ENCODE measurements around the gene OR4E2.

OR4E2 gene

DNA sequence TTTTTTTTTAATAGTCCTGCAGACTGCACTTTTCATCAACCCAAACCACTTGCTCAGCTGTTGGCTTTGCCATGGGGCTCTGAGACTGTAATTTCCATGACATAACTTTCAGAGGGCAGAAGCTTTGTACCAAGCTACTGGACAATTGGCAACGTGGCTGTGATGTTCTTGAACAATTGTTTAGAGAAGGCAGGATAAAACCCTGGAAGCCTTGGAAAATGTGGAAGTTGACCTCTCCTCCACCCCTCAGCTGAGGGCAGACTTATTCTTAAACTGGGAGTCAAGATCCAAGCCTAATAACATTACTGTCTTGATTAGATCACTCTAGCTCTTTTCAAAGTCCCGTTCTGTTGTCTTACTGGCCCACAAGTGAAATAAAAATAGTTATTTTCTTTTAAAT, 17.7 kb downstream of the OR4E2 start:
- TF ChIP-seq GATA3 (IDR thresholded peaks at IDR 0.05; ENCODE audit: low read depth, low read length) = no peak
- no peak for TF ChIP-seq GATA2 (IDR thresholded peaks at IDR 0.05; ENCODE audit: low read depth, low read length)

DNA sequence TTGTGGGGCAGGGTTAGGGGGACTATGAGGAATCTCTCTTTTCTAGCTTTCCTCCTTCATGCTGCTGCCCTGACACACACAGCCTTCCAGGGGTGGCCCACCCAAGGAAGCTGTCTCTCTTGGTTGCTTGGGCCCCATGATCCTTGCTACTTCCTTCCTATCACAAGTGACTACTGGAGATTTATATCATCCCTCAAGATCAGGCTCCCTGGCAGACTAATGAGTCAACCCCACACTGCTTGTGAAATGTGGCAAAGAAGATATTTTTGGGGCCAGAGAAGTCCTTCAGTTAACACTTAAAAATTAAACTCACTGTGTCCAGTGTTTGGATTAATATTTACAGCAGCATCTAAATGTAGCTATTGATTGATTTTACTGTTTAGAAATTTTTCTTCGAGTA, 18.5 kb downstream of the OR4E2 start:
- TF ChIP-seq GATA3 (IDR thresholded peaks at IDR 0.05; ENCODE audit: low read depth, low read length) (no peak), GATA2 (IDR thresholded peaks at IDR 0.05; ENCODE audit: low read depth, low read length) (no peak)

DNA sequence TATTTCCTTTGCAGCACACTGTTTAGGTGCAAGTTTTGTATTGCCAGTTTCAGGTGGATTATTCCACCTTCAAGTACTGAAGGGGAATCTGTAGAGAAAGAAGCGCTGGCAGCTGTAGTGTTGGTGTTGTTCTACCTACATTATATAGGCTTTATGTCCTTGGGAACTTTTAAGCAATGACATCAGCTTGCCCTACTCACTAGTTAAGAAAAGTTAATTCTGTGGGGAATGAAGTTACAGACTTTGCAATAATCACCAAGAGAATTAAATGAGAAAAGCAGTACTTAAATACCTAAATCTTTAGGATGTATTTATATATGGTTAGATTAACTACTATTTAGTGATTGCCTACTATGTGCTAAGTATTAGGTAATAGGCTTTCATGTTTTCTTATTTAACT, 20.1 kb downstream of the OR4E2 start, which contains the start of gene OR4E1:
Gene OR4E1, minus strand, starts transcription at position 101 of the 400 bp plus-strand sequence. CDS start 2,883 bp downstream, outside the sequence.
- no peak for TF ChIP-seq GATA3 (IDR thresholded peaks at IDR 0.05; ENCODE audit: low read depth, low read length)
- TF ChIP-seq GATA2 (IDR thresholded peaks at IDR 0.05; ENCODE audit: low read depth, low read length) = no peak

DNA sequence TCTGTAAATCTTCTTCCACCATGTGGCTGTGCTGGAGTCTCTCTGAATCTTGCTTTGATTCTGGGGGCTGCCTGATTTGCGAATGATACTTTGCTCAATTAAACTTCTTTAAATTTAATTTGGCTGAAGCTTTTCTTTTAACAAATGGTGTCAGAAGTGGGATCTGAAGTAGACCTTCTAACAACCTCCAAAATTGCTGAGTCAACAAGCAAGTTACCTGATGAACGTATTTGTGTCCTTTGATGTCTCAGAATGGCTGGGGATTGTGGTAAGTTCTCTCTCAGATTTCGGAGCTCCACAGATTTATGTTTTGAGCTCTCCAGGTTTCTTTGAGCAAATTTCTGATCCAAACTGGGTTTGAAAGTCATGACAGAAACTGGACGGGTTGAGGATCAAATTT, 21.9 kb downstream of the OR4E2 start:
- TF ChIP-seq GATA3 (IDR thresholded peaks at IDR 0.05; ENCODE audit: low read depth, low read length) (no peak), GATA2 (IDR thresholded peaks at IDR 0.05; ENCODE audit: low read depth, low read length) (no peak)

DNA sequence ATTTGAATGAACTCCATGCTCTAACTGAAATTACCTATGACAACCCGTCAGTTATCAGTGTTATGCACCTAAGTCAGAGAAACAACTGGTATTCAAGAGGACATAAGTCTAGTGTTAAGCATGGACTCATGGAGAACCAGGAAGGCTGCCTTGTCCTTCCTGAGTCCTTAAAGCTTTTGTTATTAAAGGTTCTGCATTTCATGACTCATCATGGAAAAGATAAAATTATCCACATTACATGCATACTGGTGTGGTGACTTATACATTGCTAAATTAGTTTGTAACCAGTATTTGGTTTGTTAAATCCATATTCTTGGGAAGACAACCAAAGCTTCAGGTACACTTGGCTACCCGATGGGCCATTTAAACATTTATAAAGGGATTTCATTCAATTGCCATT, 26.4 kb downstream of the OR4E2 start:
- TF ChIP-seq GATA3 (IDR thresholded peaks at IDR 0.05; ENCODE audit: low read depth, low read length) = no peak
- TF ChIP-seq GATA2 (IDR thresholded peaks at IDR 0.05; ENCODE audit: low read depth, low read length) = no peak

DNA sequence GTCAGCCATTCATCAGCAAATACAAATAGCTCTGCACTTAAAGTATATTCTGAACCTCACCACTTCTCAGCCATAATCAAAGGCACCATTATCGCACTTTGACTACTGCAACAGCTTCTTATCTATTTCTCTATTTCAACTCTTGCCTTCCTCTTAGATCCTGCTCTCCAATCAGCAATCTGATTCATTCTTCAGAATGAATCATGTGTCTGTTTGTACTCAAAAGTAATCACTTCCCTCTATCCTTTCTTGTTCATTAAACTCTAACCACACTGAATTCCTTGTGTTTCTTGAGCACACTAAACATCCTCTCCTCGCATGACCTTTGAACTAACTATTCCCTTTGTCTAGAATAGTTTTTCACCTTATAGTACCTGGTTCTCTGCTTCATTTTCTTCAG, 32.8 kb downstream of the OR4E2 start:
- TF ChIP-seq GATA2 (IDR thresholded peaks at IDR 0.05; ENCODE audit: low read depth, low read length) (no peak), GATA3 (IDR thresholded peaks at IDR 0.05; ENCODE audit: low read depth, low read length) (no peak)

DNA sequence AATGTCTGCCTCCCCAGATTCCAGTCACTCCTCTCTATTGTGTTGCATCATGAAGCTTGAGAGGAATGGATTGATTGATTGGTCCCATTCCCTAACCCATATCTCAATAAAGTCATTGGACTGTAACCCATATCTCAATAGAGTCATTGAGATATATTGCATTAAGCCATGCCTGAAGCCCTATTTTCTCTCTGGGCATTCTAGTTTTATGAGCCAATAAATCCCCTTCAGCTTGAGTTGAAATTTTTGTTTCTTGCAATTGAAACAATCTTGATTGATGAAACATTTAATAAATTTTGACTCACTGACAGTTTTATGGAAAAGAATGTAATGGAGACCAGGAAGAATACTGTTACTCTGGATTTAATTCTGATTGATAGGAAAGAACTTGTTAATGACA, 40.8 kb downstream of the OR4E2 start:
- TF ChIP-seq GATA3 (IDR thresholded peaks at IDR 0.05; ENCODE audit: low read depth, low read length) = no peak
- no peak for TF ChIP-seq GATA2 (IDR thresholded peaks at IDR 0.05; ENCODE audit: low read depth, low read length)

DNA sequence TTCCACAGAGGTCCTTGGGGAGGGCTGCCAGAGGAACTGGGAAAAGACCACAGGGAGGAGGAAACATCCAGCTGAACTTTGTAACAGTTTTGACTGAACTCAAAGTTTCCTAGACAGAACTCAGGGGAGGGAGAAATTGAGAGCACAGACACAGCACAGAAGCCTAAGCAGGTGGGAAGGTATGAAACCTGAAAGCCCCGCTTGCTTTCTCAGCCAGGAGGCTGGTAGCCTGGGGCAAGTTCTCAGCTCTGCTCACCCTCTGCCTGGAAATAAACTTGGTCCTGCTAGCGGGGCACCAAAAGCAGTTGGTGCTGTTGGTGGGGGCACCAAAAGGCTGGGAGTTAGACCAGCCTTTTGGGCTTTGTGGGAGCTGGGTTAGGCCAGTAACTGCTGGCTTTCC, 45.9 kb downstream of the OR4E2 start:
- TF ChIP-seq GATA3 (IDR thresholded peaks at IDR 0.05; ENCODE audit: low read depth, low read length) (no peak), GATA2 (IDR thresholded peaks at IDR 0.05; ENCODE audit: low read depth, low read length) (no peak)

DNA sequence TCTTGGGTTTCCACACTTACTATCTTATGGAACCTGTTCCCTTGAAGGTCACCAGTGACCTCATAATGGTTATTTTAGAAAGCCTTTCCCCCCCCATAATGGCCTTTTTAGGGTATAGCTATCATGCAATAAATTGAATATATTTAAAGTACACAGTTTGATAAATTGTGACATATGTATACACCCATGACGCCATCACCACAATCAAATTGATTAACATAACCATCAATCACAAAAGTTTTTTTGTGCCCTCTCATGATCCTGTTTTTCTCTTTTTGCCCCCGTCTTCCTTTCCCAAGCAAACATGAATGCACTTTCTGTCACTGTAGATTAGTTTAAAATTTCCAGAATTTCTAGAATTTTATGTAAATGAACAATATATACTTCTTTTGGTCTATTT, 48.7 kb downstream of the OR4E2 start:
- no peak for TF ChIP-seq GATA2 (IDR thresholded peaks at IDR 0.05; ENCODE audit: low read depth, low read length)
- no peak for TF ChIP-seq GATA3 (IDR thresholded peaks at IDR 0.05; ENCODE audit: low read depth, low read length)

DNA sequence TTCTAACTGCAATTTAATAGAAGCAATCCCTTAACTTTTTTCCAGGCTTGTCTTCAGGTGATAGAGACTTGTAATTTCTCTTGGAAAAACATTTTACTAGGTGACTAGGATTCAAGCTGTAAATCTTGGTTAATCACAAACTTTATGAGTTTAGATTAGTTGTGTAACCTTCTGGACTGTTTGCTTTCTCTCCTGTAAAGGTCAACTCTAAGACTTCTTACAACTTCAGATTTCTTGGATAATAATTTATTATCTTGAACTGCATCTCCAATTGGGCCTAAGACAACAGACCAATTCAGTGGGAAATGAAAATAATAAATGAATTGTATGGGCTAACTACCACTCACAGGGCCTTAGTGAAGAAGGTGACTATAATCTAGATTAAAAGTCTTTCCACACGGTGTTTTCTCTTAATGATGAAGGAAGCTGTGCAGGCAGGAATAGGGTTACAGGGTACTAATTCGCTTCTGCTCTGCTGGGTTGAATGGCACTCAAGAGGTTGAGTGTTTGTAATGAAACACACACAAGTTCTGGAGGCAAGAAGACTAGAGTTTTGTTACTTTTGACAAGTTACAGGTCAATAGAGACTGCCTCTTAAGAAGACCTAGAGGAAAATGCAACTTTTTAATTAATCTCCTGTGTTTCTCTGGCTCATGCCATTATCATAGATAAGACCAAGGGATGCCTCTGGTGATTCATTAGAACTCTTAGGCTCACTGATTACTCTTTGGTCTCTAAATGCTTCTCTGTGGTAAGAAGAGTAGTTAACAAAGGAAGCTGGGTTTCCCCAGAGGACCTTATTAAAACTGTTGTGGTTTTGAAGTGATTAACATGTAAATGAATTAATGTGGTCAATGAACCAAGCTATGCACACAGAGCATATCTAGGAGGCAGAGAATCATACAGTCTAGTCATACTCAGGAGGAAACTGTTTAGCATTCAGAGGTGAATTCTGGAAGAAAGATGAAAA, 50.0 kb downstream of the OR4E2 start:
- TF ChIP-seq GATA3 (IDR thresholded peaks at IDR 0.05; ENCODE audit: low read depth, low read length) (no peak), GATA2 (IDR thresholded peaks at IDR 0.05; ENCODE audit: low read depth, low read length) (no peak)

DNA sequence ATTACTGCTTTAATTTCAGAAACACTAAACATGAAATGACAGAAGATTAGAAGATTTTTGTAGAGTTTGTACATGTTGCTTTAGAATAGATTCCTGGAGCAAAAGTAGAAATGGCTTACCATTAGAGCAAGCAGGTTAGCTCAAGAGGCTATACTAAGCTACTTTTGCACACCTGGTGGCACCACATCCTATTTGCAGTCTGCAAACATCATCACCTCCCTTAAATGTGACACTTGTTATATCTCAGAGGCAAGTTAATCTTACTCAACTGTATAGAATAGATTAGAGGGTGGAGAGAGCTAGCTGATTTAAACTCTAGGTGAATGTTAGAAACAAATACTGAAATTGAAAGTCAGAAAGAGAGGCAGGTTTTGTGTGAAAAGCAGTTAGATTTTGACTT, 50.7 kb downstream of the OR4E2 start:
- TF ChIP-seq GATA2 (IDR thresholded peaks at IDR 0.05; ENCODE audit: low read depth, low read length) (no peak), GATA3 (IDR thresholded peaks at IDR 0.05; ENCODE audit: low read depth, low read length) (no peak)

DNA sequence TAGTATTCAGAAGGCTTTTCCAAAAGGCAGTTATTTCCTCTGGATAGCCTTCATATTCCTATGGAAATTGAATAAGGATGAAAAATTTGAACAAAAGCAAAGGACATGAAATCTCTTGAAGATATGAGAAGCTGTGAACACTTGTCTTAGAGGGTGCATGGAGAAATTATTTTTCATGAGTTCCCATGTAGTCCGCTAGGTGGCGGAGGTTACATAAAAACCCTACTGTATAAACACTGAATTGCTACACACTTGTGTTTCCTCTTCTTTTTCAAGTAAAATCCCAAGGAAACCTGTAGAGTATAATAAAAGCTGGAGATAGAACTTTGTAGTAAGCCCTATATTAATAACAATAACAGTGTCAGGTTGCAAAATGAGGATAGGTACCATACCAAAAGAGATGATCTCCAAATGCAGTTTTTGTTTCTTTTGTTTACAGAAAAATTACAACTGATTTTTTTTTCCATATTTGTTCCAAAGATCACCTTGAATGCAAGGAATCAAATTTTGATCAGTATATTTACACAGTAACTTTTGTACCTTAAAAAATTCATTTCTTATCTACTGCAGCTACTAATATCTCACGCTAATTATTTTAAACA, 57.8 kb downstream of the OR4E2 start:
- no peak for TF ChIP-seq GATA2 (IDR thresholded peaks at IDR 0.05; ENCODE audit: low read depth, low read length)
- no peak for TF ChIP-seq GATA3 (IDR thresholded peaks at IDR 0.05; ENCODE audit: low read depth, low read length)

DNA sequence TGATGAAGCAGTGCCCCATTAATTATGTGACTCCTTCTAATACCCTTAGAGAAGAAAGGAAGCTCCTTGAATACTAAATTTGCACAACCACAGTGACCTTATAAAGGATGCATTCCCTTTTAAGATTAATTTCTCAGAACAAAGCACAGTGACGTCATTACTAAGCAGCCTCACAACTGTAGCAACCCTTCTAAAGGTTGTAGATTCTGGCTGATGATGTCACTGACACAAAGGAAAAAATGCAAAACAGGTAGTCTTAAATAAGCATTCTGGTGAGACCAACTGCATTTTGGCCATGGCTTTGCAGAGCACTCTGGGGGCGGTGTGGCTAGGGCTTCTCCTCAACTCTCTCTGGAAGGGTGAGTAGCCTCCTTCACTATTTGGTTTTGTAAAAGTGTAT, 58.4 kb downstream of the OR4E2 start:
- TF ChIP-seq GATA3 (IDR thresholded peaks at IDR 0.05; ENCODE audit: low read depth, low read length) = no peak
- TF ChIP-seq GATA2 (IDR thresholded peaks at IDR 0.05; ENCODE audit: low read depth, low read length) = no peak

DNA sequence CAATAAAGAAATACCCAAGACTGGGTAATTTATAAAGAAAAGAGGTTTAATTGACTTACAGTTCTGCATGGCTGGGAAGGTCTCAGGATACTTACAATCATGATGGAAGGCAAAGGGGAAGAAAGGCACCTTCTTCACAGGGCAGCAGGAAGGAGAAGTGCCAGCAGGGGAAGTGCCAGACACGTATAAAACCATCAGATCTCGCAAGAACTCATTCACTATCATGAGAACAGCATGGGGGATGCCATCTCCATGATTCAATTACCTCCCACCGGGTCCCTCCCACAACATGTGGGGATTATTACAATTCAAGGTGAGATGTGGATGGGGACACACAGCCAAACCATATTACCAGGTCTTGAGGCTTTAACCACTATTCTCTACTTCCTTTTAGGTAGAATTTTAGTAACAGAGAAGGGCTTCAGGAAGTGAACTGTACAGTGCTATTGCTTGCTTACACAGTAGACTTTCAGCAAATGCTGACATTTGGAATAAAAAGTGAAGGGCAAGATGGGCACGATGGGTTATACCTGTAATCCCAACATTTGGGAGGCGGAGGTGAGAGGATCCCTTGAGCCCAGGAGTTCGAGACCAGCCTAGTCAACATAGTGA, 60.8 kb downstream of the OR4E2 start:
- TF ChIP-seq GATA3 (IDR thresholded peaks at IDR 0.05; ENCODE audit: low read depth, low read length) (no peak), GATA2 (IDR thresholded peaks at IDR 0.05; ENCODE audit: low read depth, low read length) (no peak)

All from SH-SY5Y (cell line).